ENCODE measurements around the gene PIGV.

DNA sequence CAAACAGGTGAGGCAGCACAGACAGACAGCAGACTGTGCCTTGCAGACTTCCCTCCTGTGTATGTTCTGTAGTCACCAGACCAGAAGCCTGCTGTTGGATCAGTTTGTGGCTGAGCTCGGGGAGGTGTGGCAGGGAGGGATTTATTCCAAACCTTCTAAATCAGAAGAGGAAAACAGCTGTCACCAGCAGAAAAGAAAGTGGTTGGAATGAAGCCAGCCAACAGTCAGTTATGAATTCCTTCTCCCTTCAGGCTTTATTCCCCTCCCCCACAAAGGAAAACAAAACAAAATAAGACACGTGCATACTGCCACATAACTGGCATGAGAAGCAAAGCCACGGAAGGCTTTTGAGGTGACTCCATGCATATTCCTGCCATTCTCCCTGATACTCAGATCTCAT is 19.0 kb upstream of the PIGV start:
- TF ChIP-seq CTCF (conservative IDR thresholded peaks at IDR 0.05; ENCODE audit: low read length) (no peak), EZH2phosphoT487 (IDR thresholded peaks at IDR 0.05; ENCODE audit: borderline replicate concordance) (no peak)

All from Loucy (cell line).